A549 (cell line): Measurements from ENCODE around the gene FEZF1. TPM values are rescaled to one million over a fixed set of nuclear protein-coding genes. Genes with fewer than 3 reads are reported as not detected.

Experiments
- ATAC-seq, 2 experiments: fragments of 200-7000 bp in 1 of 2; fragments of >200 bp in 1 of 2; cut with Nextera tagmentation in 1 of 2; cut with Tn5 transposase in 1 of 2; 3 replicates each; pipeline versions ENCODE4 v1.8.0 to v1.9.1; 2018 to 2020; ENCODE audit warnings: mild to moderate bottlenecking in 1 of 2, moderate library complexity in 1 of 2
- CTCF ChIA-PET: fragments of 300-600 bp; sonication (Branson Sonifier 250); formaldehyde crosslinking; extraction: SDS; loops from one replicate; lab custom pipeline; 2021; ENCODE audit warnings: antibody characterized with exemption, inconsistent platforms; lab: Yijun Ruan, JAX
- POLR2A ChIA-PET: fragments of 350-600 bp; formaldehyde crosslinking; extraction: SDS; loops from one replicate; lab custom pipeline; 2021; ENCODE audit warnings: antibody characterized with exemption, inconsistent platforms; lab: Yijun Ruan, JAX
- DNase-seq, 2 experiments: peaks; one replicate each; pipeline versions ENCODE4 v3.0.0 to v3.0.0-alpha.2; 2011 to 2016; ENCODE audit warnings: low read depth in 1 of 2, low spot score in 1 of 2
- FAIRE-seq: peaks from 2 replicates; lab custom pipeline; 2011; peaks lifted over from hg19 to GRCh38; lab: Jason Lieb, UNC
- H3K27ac ChIP-seq, 2 experiments: fragments of >200 bp; sonication (Bioruptor Twin); formaldehyde crosslinking; 3 replicates each; pipeline ENCODE4 v1.5.1; 2016 to 2017
- H3K4me1 ChIP-seq: fragments of >200 bp; sonication (Bioruptor Twin); formaldehyde crosslinking; 3 replicates; pipeline ENCODE4 v1.6.1; 2016
- H3K4me2 ChIP-seq: fragments of >200 bp; sonication (Bioruptor Twin); formaldehyde crosslinking; 3 replicates; pipeline ENCODE4 v1.6.1; 2016
- H3K4me3 ChIP-seq: fragments of >200 bp; sonication (Bioruptor Twin); formaldehyde crosslinking; 3 replicates; pipeline ENCODE4 v1.5.1; 2016
- H3K9me3 ChIP-seq: fragments of >200 bp; sonication (Bioruptor Twin); formaldehyde crosslinking; 3 replicates; pipeline ENCODE4 v1.6.1; 2016
- CBX2 ChIP-seq: fragments of 200-600 bp; sonication (generic); IDR thresholded peaks from 2 replicates; pipeline ENCODE4 v1.6.1; 2016; ENCODE audit warnings: low read depth, mild to moderate bottlenecking, borderline replicate concordance
- CHD2 ChIP-seq: fragments of 150-350 bp; IDR thresholded peaks from 2 replicates; pipeline ENCODE4 v1.6.1; 2014; ENCODE audit warnings: low read length; ENCODE audit not compliant: partially characterized antibody
- CHD4 ChIP-seq: fragments of 200-600 bp; sonication (generic); IDR thresholded peaks from 2 replicates; pipeline ENCODE4 v1.6.1; 2016; ENCODE audit warnings: antibody characterized with exemption, mild to moderate bottlenecking, borderline replicate concordance
- EP300 ChIP-seq, 2 experiments: fragments of >200 bp; sonication (Bioruptor Twin); formaldehyde crosslinking; IDR thresholded peaks; 2 replicates in 1 of 2; 3 replicates in 1 of 2; pipeline ENCODE4 v1.6.1; 2016 to 2017
- ESRRA ChIP-seq: fragments of 150-350 bp; IDR thresholded peaks from 2 replicates; pipeline ENCODE4 v1.6.1; 2014; ENCODE audit warnings: mild to moderate bottlenecking, low read length, borderline replicate concordance
- FOSL2 ChIP-seq, 2 experiments: fragments of 450-650 bp in 1 of 2; fragments of >200 bp in 1 of 2; sonication (Bioruptor Twin) in 1 of 2; formaldehyde crosslinking; IDR thresholded peaks; 2 replicates each; pipeline versions ENCODE4 v1.5.0 to v1.6.1; 2016 to 2020; ENCODE audit warnings: mild to moderate bottlenecking in 1 of 2, moderate library complexity in 1 of 2
- HOXA7 ChIP-seq: fragments of 250-450 bp; sonication (Bioruptor Pico); IDR thresholded peaks from 2 replicates; pipeline ENCODE4 v1.5.0; 2020; ENCODE audit warnings: mild to moderate bottlenecking, moderate library complexity
- JUN ChIP-seq, 2 experiments: fragments of >200 bp; sonication (Bioruptor Twin); formaldehyde crosslinking; IDR thresholded peaks; 2 replicates in 1 of 2; 3 replicates in 1 of 2; pipeline ENCODE4 v1.6.1; 2016 to 2017
- MAZ ChIP-seq: fragments of 150-350 bp; IDR thresholded peaks from 2 replicates; pipeline ENCODE4 v1.6.1; 2014; ENCODE audit warnings: antibody characterized with exemption, low read depth, low read length, borderline replicate concordance
- NR3C1 ChIP-seq: fragments of >200 bp; sonication (Bioruptor Twin); formaldehyde crosslinking; IDR thresholded peaks from 3 replicates; pipeline ENCODE4 v1.6.1; 2017
- RCOR1 ChIP-seq: fragments of 150-350 bp; IDR thresholded peaks from 2 replicates; pipeline ENCODE4 v1.6.1; 2014; ENCODE audit warnings: antibody characterized with exemption, low read length, low read depth
- RFX5 ChIP-seq: fragments of 450-650 bp; IDR thresholded peaks from 2 replicates; pipeline ENCODE4 v1.7.1; 2014; ENCODE audit warnings: antibody characterized with exemption, mild to moderate bottlenecking, moderate library complexity
- SMC3 ChIP-seq: fragments of >200 bp; sonication (Bioruptor Twin); formaldehyde crosslinking; IDR thresholded peaks from 3 replicates; pipeline ENCODE4 v1.6.1; 2018; ENCODE audit warnings: inconsistent platforms
- ZC3H11A ChIP-seq: fragments of 450-650 bp; IDR thresholded peaks from 2 replicates; pipeline ENCODE4 v1.6.1; 2014; ENCODE audit warnings: antibody characterized with exemption, mild to moderate bottlenecking
- ZFP36 ChIP-seq: fragments of 450-650 bp; IDR thresholded peaks from 2 replicates; pipeline ENCODE4 v1.6.1; 2014; ENCODE audit warnings: borderline replicate concordance; ENCODE audit not compliant: partially characterized antibody
- WGBS: methylation state at CpG from one replicate; pipeline ENCODE4 v1.1.6; 2017; ENCODE audit errors: missing lambda C conversion rate; 5-methylcytosine and 5-hydroxymethylcytosine counted together
- polyA plus RNA-seq, 4 experiments: library from polyadenylated mRNA; depleted of rRNA in 3 of 4; stranded (reverse); fragments of >200 nt; fragmentation: RNase III in 1 of 4; extraction: RNeasy Plus Mini Kit Qiagen cat#74134 plus additional on column Dnase treatment in 1 of 4; gene quantifications; 2 replicates in 3 of 4; 3 replicates in 1 of 4; pipeline ENCODE4 v1.2.3, GENCODE V29; 2011 to 2017
- TF ChIP-seq, protein P1 (sequence below): fragments of 250-450 bp; sonication (Bioruptor Pico); IDR thresholded peaks from 2 replicates; pipeline ENCODE4 v1.5.0; 2020; ENCODE audit warnings: low read depth, mild to moderate bottlenecking, moderate library complexity
- TF ChIP-seq, protein P2 (sequence below): fragments of 150-350 bp; IDR thresholded peaks from 2 replicates; pipeline ENCODE4 v1.6.1; 2014; ENCODE audit warnings: low read depth, mild to moderate bottlenecking, low read length
- TF ChIP-seq, protein P3 (sequence below): fragments of >200 bp; sonication (Bioruptor Twin); formaldehyde crosslinking; IDR thresholded peaks from 3 replicates; pipeline ENCODE4 v1.5.1; 2016
- TF ChIP-seq, protein P4 (sequence below): fragments of >200 bp; sonication (Bioruptor Twin); formaldehyde crosslinking; IDR thresholded peaks from 2 replicates; pipeline ENCODE4 v1.6.1; 2016
- TF ChIP-seq, protein P5 (sequence below): fragments of 200-600 bp; sonication (generic); IDR thresholded peaks from 2 replicates; pipeline ENCODE4 v1.6.1; 2016; ENCODE audit warnings: antibody characterized with exemption, mild to moderate bottlenecking, moderate library complexity
- TF ChIP-seq, protein P6 (sequence below): IDR thresholded peaks from 2 replicates; pipeline ENCODE4 v1.6.1; 2012; ENCODE audit warnings: low read depth, borderline replicate concordance
- TF ChIP-seq, protein P7 (sequence below): fragments of >200 bp; sonication (Bioruptor Twin); formaldehyde crosslinking; IDR thresholded peaks from 3 replicates; pipeline ENCODE4 v1.6.1; 2016

FEZF1 gene
- polyA plus RNA-seq, 2 of the 4 experiments (the other 2 are of a cell fraction): not detected

DNA sequence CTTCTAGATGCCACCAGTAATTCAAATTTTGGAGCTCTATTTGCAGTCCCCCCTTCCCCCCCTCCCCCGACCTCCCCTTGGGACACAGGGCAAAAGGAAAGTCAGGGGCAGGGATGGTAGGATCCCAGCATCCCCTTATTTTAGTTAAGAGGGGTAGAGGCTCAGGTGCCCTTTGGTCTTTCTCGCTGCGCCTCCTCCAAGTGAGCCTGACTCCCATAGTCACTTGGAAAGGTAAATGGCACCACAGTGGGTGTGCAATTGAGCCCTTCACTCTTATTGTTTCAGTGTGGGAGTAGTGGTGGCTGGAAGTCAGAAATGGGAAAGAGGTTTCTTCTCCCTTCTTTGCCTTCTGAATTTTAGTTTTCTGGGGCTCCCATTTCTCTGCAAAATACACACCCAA, 8.2 kb upstream of the FEZF1 start:
- TF ChIP-seq EP300 (IDR thresholded peaks at IDR 0.05) (no peak), JUN (IDR thresholded peaks at IDR 0.05) (no peak), ESRRA (no peak), CHD4 (no peak), RFX5 (no peak), SMC3 (no peak), ZFP36 (no peak), CHD2 (no peak), ZC3H11A (no peak), RCOR1 (no peak), HOXA7 (no peak)
- TF ChIP-seq, protein P1, sequence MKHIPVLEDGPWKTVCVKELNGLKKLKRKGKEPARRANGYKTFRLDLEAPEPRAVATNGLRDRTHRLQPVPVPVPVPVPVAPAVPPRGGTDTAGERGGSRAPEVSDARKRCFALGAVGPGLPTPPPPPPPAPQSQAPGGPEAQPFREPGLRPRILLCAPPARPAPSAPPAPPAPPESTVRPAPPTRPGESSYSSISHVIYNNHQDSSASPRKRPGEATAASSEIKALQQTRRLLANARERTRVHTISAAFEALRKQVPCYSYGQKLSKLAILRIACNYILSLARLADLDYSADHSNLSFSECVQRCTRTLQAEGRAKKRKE (CRISPR knock-in tag): no peak
- TF ChIP-seq, protein P2, sequence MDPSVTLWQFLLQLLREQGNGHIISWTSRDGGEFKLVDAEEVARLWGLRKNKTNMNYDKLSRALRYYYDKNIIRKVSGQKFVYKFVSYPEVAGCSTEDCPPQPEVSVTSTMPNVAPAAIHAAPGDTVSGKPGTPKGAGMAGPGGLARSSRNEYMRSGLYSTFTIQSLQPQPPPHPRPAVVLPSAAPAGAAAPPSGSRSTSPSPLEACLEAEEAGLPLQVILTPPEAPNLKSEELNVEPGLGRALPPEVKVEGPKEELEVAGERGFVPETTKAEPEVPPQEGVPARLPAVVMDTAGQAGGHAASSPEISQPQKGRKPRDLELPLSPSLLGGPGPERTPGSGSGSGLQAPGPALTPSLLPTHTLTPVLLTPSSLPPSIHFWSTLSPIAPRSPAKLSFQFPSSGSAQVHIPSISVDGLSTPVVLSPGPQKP: no peak
- TF ChIP-seq, protein P3, sequence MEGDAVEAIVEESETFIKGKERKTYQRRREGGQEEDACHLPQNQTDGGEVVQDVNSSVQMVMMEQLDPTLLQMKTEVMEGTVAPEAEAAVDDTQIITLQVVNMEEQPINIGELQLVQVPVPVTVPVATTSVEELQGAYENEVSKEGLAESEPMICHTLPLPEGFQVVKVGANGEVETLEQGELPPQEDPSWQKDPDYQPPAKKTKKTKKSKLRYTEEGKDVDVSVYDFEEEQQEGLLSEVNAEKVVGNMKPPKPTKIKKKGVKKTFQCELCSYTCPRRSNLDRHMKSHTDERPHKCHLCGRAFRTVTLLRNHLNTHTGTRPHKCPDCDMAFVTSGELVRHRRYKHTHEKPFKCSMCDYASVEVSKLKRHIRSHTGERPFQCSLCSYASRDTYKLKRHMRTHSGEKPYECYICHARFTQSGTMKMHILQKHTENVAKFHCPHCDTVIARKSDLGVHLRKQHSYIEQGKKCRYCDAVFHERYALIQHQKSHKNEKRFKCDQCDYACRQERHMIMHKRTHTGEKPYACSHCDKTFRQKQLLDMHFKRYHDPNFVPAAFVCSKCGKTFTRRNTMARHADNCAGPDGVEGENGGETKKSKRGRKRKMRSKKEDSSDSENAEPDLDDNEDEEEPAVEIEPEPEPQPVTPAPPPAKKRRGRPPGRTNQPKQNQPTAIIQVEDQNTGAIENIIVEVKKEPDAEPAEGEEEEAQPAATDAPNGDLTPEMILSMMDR: no peak
- TF ChIP-seq, protein P4, sequence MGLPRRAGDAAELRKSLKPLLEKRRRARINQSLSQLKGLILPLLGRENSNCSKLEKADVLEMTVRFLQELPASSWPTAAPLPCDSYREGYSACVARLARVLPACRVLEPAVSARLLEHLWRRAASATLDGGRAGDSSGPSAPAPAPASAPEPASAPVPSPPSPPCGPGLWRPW: no peak
- TF ChIP-seq, protein P5, sequence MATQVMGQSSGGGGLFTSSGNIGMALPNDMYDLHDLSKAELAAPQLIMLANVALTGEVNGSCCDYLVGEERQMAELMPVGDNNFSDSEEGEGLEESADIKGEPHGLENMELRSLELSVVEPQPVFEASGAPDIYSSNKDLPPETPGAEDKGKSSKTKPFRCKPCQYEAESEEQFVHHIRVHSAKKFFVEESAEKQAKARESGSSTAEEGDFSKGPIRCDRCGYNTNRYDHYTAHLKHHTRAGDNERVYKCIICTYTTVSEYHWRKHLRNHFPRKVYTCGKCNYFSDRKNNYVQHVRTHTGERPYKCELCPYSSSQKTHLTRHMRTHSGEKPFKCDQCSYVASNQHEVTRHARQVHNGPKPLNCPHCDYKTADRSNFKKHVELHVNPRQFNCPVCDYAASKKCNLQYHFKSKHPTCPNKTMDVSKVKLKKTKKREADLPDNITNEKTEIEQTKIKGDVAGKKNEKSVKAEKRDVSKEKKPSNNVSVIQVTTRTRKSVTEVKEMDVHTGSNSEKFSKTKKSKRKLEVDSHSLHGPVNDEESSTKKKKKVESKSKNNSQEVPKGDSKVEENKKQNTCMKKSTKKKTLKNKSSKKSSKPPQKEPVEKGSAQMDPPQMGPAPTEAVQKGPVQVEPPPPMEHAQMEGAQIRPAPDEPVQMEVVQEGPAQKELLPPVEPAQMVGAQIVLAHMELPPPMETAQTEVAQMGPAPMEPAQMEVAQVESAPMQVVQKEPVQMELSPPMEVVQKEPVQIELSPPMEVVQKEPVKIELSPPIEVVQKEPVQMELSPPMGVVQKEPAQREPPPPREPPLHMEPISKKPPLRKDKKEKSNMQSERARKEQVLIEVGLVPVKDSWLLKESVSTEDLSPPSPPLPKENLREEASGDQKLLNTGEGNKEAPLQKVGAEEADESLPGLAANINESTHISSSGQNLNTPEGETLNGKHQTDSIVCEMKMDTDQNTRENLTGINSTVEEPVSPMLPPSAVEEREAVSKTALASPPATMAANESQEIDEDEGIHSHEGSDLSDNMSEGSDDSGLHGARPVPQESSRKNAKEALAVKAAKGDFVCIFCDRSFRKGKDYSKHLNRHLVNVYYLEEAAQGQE: no peak
- ChIA-PET POLR2A (no interaction called here), CTCF (no interaction called here)
- no peak for FAIRE-seq
- Histone ChIP-seq H3K4me3 (no peak overlapping the region), H3K9me3 (no peaks in the 10 kb centered on the region), H3K4me2 (no peak overlapping the region), H3K4me1 (no peaks in the 10 kb centered on the region), H3K27ac (no peak overlapping the region)
- no peak for ATAC-seq
- no peak for DNase-seq
- 14% methylated on average over 2 of the region's 3 CpGs for WGBS

DNA sequence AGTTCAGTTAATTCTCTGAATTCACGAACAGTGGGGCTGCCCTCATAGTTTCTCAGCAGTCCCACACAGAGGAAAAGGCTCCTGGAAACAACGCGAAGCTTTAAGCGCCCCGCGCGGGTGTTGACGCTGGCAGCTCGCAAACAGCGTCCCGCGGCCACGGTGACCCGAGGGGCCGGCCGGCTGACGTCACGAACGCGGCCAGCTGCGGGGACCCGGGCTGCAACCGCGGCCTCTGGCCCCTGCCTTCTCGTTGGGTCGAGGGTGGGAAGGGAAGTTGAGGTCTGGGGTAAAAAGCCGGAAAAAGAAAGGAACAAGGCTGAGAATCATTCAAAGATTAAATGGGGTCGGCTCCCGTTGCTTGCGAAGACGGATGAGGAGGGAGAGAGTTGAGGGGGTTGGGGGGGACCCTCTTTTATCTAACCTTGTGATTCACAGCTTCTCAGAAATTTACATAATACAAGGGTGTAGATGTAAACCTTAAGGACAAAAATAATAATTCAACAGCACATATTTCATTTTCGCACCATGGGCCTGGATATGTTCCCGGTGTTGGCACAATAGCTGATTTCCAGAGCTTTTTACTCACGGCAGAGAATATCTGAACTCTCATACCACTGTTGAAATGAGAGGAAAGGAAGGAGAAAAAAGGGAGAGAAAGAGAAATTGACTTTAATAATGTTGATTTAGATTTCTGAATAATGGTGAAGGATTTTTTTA, 7.3 kb upstream of the FEZF1 start:
- WGBS: 63% methylated on average over 31 of the region's 34 CpGs
- Histone ChIP-seq H3K4me2 (no peak overlapping the region), H3K4me3 (no peak overlapping the region), H3K9me3 (no peaks in the 10 kb centered on the region), H3K27ac (no peak overlapping the region), H3K4me1 (no peaks in the 10 kb centered on the region)
- FAIRE-seq (no peak), DNase-seq (no peak), ATAC-seq (no peak)
- CTCF ChIA-PET: no interaction called here
- POLR2A ChIA-PET: no interaction called here
- TF ChIP-seq, protein P6, sequence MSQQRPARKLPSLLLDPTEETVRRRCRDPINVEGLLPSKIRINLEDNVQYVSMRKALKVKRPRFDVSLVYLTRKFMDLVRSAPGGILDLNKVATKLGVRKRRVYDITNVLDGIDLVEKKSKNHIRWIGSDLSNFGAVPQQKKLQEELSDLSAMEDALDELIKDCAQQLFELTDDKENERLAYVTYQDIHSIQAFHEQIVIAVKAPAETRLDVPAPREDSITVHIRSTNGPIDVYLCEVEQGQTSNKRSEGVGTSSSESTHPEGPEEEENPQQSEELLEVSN: no peak
- TF ChIP-seq, protein P3: no peak
- TF ChIP-seq, protein P7, sequence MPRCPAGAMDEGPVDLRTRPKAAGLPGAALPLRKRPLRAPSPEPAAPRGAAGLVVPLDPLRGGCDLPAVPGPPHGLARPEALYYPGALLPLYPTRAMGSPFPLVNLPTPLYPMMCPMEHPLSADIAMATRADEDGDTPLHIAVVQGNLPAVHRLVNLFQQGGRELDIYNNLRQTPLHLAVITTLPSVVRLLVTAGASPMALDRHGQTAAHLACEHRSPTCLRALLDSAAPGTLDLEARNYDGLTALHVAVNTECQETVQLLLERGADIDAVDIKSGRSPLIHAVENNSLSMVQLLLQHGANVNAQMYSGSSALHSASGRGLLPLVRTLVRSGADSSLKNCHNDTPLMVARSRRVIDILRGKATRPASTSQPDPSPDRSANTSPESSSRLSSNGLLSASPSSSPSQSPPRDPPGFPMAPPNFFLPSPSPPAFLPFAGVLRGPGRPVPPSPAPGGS: no peak
- TF ChIP-seq NR3C1: no peak
- TF ChIP-seq FOSL2 (IDR thresholded peaks at IDR 0.05): no peak
- no peak for TF ChIP-seq FOSL2 (CRISPR knock-in tag; IDR thresholded peaks at IDR 0.05)
- TF ChIP-seq MAZ: no peak
- no peak for TF ChIP-seq CBX2
- TF ChIP-seq, protein P2: no peak
